OCI-LY3 (cell line): ENCODE data around the gene SMC3.

Source experiments
- H2AFZ ChIP-seq: fragments of 200-600, 300-600 bp; shearing (Covaris generic); 2 replicates; pipeline ENCODE4 v1.6.0; 2014; ENCODE audit warnings: antibody characterized with exemption, low read depth, low read length
- H3K27ac ChIP-seq: fragments of 200-600, 300-600 bp; sonication (generic); 2 replicates; pipeline ENCODE4 v1.5.1; 2014; ENCODE audit warnings: mild to moderate bottlenecking, low read length, moderate library complexity, mixed read lengths
- H3K27me3 ChIP-seq: fragments of 200-600, 300-600 bp; sonication (generic); 2 replicates; pipeline ENCODE4 v1.6.1; 2014; ENCODE audit warnings: low read depth, low read length, mixed read lengths
- H3K36me3 ChIP-seq: fragments of 200-600, 300-600 bp; sonication (generic); replicated peaks from 2 replicates; pipeline ENCODE3; 2014; ENCODE audit warnings: low read depth, low read length, mixed read lengths
- H3K4me1 ChIP-seq: fragments of 300-600, 200-600 bp; sonication (generic); 2 replicates; pipeline ENCODE4 v1.6.1; 2014; ENCODE audit warnings: low read length, mixed read lengths
- H3K4me2 ChIP-seq: fragments of 200-600, 300-600 bp; sonication (generic); 2 replicates; pipeline ENCODE4 v1.6.1; 2014; ENCODE audit warnings: low read length, mixed read lengths
- H3K4me3 ChIP-seq: fragments of 300-600, 200-600 bp; sonication (generic); 2 replicates; pipeline ENCODE4 v1.5.1; 2014; ENCODE audit warnings: antibody characterized with exemption, mild to moderate bottlenecking, low read length, moderate library complexity
- H3K79me2 ChIP-seq: fragments of 300-600, 200-600 bp; shearing (Covaris generic); 2 replicates; pipeline ENCODE4 v1.6.1; 2014; ENCODE audit warnings: mild to moderate bottlenecking, low read length, mixed read lengths
- H3K9ac ChIP-seq: fragments of 300-600, 200-600 bp; shearing (Covaris generic); 2 replicates; pipeline ENCODE4 v1.6.0; 2014; ENCODE audit warnings: mild to moderate bottlenecking, low read length, moderate library complexity
- H3K9me3 ChIP-seq: fragments of 200-600, 300-600 bp; shearing (Covaris generic); 2 replicates; pipeline ENCODE4 v1.6.1; 2014; ENCODE audit warnings: low read length, mixed read lengths; ENCODE audit not compliant: insufficient read depth
- H4K20me1 ChIP-seq: fragments of 200-600, 300-600 bp; sonication (generic); 2 replicates; pipeline ENCODE4 v1.6.1; 2016; ENCODE audit warnings: low read length, mixed read lengths; ENCODE audit not compliant: insufficient read depth
- EZH2phosphoT487 ChIP-seq: fragments of 200-600 bp; shearing (Covaris generic); IDR thresholded peaks from 2 replicates; pipeline ENCODE4 v1.6.1; 2018; ENCODE audit warnings: antibody characterized with exemption, mixed run types, low read depth
- TF ChIP-seq, protein P1 (sequence below): fragments of 200-600, 300-600 bp; sonication (generic); IDR thresholded peaks from 2 replicates; pipeline ENCODE4 v1.5.1; 2014; ENCODE audit warnings: antibody characterized with exemption, low read length, low read depth

The SMC3 gene

DNA sequence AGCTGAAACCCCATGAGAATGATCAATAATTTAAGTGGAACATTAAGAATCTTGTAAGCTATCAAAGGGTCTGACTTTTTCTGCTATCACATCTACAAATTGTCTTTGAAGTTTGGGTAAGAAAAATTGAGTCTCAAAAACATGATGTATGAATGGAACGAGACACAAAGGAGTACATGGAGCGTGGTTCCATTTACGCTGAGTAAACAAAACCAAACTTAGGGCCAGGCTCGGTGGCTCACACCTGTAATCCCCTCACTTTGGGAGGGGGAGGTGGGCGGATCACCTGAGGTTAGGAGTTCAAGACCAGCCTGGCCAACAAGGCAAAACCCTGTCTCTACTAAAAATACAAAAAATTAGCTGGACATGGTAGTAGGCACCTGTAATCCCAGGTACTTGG, 24.3 kb downstream of the SMC3 start:
- no peaks in the 10 kb centered on the region for H3K27me3 ChIP-seq
- no peak overlapping the region for H2AFZ ChIP-seq
- no peaks in the 10 kb centered on the region for H4K20me1 ChIP-seq
- H3K4me3 ChIP-seq = no peak overlapping the region
- H3K4me2 ChIP-seq = no peak overlapping the region
- no peaks in the 10 kb centered on the region for H3K9me3 ChIP-seq
- H3K36me3 ChIP-seq = peaks cover 35% of the 10 kb centered on the region
- no peaks in the 10 kb centered on the region for H3K79me2 ChIP-seq
- H3K27ac ChIP-seq = no peak overlapping the region
- TF ChIP-seq, protein P1, sequence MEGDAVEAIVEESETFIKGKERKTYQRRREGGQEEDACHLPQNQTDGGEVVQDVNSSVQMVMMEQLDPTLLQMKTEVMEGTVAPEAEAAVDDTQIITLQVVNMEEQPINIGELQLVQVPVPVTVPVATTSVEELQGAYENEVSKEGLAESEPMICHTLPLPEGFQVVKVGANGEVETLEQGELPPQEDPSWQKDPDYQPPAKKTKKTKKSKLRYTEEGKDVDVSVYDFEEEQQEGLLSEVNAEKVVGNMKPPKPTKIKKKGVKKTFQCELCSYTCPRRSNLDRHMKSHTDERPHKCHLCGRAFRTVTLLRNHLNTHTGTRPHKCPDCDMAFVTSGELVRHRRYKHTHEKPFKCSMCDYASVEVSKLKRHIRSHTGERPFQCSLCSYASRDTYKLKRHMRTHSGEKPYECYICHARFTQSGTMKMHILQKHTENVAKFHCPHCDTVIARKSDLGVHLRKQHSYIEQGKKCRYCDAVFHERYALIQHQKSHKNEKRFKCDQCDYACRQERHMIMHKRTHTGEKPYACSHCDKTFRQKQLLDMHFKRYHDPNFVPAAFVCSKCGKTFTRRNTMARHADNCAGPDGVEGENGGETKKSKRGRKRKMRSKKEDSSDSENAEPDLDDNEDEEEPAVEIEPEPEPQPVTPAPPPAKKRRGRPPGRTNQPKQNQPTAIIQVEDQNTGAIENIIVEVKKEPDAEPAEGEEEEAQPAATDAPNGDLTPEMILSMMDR = no peak
- no peak for TF ChIP-seq EZH2phosphoT487
- H3K4me1 ChIP-seq = no peaks in the 10 kb centered on the region
- H3K9ac ChIP-seq = no peak overlapping the region

- Histone ChIP-seq H3K9me3 (no peaks in the 10 kb centered on the region), H3K4me3 (no peak overlapping the region), H3K79me2 (no peaks in the 10 kb centered on the region), H3K27ac (no peak overlapping the region), H4K20me1 (no peaks in the 10 kb centered on the region), H3K36me3 (peaks cover 20% of the 10 kb centered on the region), H3K9ac (no peak overlapping the region), H3K4me2 (no peak overlapping the region), H3K27me3 (no peaks in the 10 kb centered on the region), H3K4me1 (peaks cover 12% of the 10 kb centered on the region), H2AFZ (no peak overlapping the region)
- TF ChIP-seq, protein P1 = no peak
- no peak for TF ChIP-seq EZH2phosphoT487
These were observed 30.0 kb downstream of the SMC3 start for GRCh38 chr10:110597476-110597875.

DNA sequence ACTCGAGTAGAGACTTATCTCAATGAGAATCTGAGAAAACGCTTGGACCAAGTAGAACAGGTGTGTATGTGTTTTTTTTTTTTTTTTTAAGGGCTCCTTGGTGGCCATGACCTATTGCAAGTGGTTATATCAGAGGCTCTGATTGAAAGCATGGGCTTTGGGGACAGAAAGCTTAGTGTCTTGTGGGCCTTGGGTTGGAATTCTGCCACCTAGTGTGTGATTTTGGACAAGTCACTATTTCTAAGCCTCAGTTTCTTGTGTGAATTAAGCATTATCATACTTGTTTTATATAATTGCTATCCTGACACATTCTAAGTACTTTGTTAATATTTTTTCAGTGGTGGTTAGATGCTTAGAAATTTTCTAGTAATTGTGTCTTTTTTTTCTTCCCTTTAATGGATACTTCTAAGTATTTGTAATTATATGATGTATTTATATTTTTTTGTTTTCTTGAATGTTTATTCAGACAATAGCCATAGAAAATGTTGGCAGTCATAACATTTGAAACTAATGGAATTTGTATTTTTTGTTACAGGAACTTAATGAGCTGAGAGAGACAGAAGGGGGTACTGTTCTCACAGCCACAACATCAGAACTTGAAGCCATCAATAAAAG, 33.1 kb downstream of the SMC3 start:
- TF ChIP-seq, protein P1 = peak; percentile 54
- no peak for TF ChIP-seq EZH2phosphoT487
- peaks cover 16% of the 10 kb centered on the region for H3K36me3 ChIP-seq
- H3K9ac ChIP-seq = no peak overlapping the region
- H3K4me3 ChIP-seq = no peak overlapping the region
- no peak overlapping the region for H3K4me2 ChIP-seq
- no peak overlapping the region for H2AFZ ChIP-seq
- H4K20me1 ChIP-seq = no peaks in the 10 kb centered on the region
- no peaks in the 10 kb centered on the region for H3K27me3 ChIP-seq
- H3K27ac ChIP-seq = 0 out of 2 replicates have a peak overlapping the region, but pooled peaks have one; percentile 26
- no peaks in the 10 kb centered on the region for H3K79me2 ChIP-seq
- H3K9me3 ChIP-seq = no peaks in the 10 kb centered on the region
- peaks cover 12% of the 10 kb centered on the region for H3K4me1 ChIP-seq

DNA sequence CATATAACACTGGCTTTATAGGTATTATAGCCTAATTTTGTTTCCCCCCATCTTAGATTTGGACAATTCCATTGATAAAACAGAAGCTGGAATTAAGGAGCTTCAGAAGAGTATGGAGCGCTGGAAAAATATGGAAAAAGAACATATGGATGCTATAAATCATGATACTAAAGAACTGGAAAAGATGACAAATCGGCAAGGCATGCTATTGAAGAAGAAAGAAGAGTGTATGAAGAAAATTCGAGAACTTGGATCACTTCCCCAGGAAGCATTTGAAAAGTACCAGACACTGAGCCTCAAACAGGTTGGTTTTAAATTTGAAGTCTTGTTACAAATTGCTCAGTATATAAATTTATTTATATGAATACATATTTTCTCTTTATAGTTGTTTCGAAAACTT, 34.1 kb downstream of the SMC3 start:
- TF ChIP-seq EZH2phosphoT487 = no peak
- TF ChIP-seq, protein P1 = no peak
- H4K20me1 ChIP-seq = no peaks in the 10 kb centered on the region
- H3K9me3 ChIP-seq = no peaks in the 10 kb centered on the region

More for the DNA sequence above, 34.1 kb downstream of the SMC3 start:
- no peak overlapping the region for H3K9ac ChIP-seq
- peaks cover 12% of the 10 kb centered on the region for H3K4me1 ChIP-seq
- peaks cover 18% of the 10 kb centered on the region for H3K36me3 ChIP-seq
- H3K79me2 ChIP-seq = no peaks in the 10 kb centered on the region
- H3K27me3 ChIP-seq = no peaks in the 10 kb centered on the region
- no peak overlapping the region for H3K4me2 ChIP-seq
- H3K4me3 ChIP-seq = no peak overlapping the region
- H2AFZ ChIP-seq = no peak overlapping the region
- no peak overlapping the region for H3K27ac ChIP-seq
